GM23338 (cell line): ENCODE measurements around the gene EXOC3. TPM values are rescaled to one million over a fixed set of nuclear protein-coding genes. Genes with fewer than 3 reads are reported as not detected.

Experiments used
- ATAC-seq: fragments of 200-7000 bp; cut with Tn5 transposase; 3 replicates; pipeline ENCODE4 v1.9.1; 2020
- DNase-seq: peaks from one replicate; pipeline ENCODE4 v3.0.0-alpha.2; 2015; ENCODE audit warnings: low spot score
- H2AFZ ChIP-seq: fragments of 200-600 bp; sonication (generic); 2 replicates; pipeline ENCODE4 v1.8.0; 2016; ENCODE audit warnings: antibody characterized with exemption, mild to moderate bottlenecking, moderate library complexity
- H3F3A ChIP-seq: fragments of 200-600 bp; sonication (generic); replicated peaks from 2 replicates; pipeline ENCODE4 v1.8.0; 2017; ENCODE audit warnings: antibody characterized with exemption, mixed run types, low read depth
- H3K27ac ChIP-seq: fragments of 200-600 bp; sonication (generic); 2 replicates; pipeline ENCODE4 v1.6.1; 2016; ENCODE audit warnings: low read depth
- H3K27me3 ChIP-seq: fragments of 200-600 bp; sonication (generic); 2 replicates; pipeline ENCODE4 v1.8.0; 2016; ENCODE audit warnings: mild to moderate bottlenecking, mixed run types, moderate library complexity; ENCODE audit not compliant: insufficient read depth
- H3K36me3 ChIP-seq: fragments of 200-600 bp; sonication (generic); 2 replicates; pipeline ENCODE4 v1.8.0; 2016; ENCODE audit warnings: mild to moderate bottlenecking; ENCODE audit not compliant: insufficient read depth
- H3K4me1 ChIP-seq: fragments of 200-600 bp; sonication (generic); 2 replicates; pipeline ENCODE4 v1.8.0; 2016; ENCODE audit warnings: mild to moderate bottlenecking, moderate library complexity; ENCODE audit not compliant: insufficient read depth
- H3K4me2 ChIP-seq: fragments of 200-600 bp; sonication (generic); 2 replicates; pipeline ENCODE4 v1.7.1; 2017; ENCODE audit warnings: mixed run types
- H3K4me3 ChIP-seq: fragments of 200-600 bp; sonication (generic); 2 replicates; pipeline ENCODE4 v1.6.1; 2016; ENCODE audit warnings: mixed run types
- H3K79me2 ChIP-seq: fragments of 200-600 bp; sonication (generic); replicated peaks from 2 replicates; pipeline ENCODE4 v1.8.0; 2017; ENCODE audit warnings: mild to moderate bottlenecking; ENCODE audit not compliant: insufficient read depth
- H3K9me2 ChIP-seq: fragments of 200-600 bp; sonication (generic); 2 replicates; pipeline ENCODE4 v1.8.0; 2017; ENCODE audit not compliant: insufficient read depth
- H4K20me1 ChIP-seq: fragments of 200-600 bp; sonication (generic); replicated peaks from 2 replicates; pipeline ENCODE4 v1.8.0; 2017; ENCODE audit warnings: mild to moderate bottlenecking; ENCODE audit not compliant: insufficient read depth
- H3K27ac Mint-ChIP-seq: 2 replicates; pipeline ENCODE4 v1.8.0; 2020; ENCODE audit warnings: inconsistent platforms, mild to moderate bottlenecking, moderate library complexity, mixed read lengths
- H3K27me3 Mint-ChIP-seq: 3 replicates; pipeline ENCODE4 v1.8.0; 2022; ENCODE audit warnings: low read depth, mild to moderate bottlenecking, moderate library complexity, mixed read lengths, inconsistent platforms; ENCODE audit not compliant: insufficient read depth, poor library complexity
- H3K36me3 Mint-ChIP-seq: 3 replicates; pipeline ENCODE4 v1.8.0; 2021; ENCODE audit warnings: low read depth, mild to moderate bottlenecking, inconsistent platforms, moderate library complexity, mixed read lengths
- H3K4me1 Mint-ChIP-seq: 3 replicates; pipeline ENCODE4 v1.8.0; 2020; ENCODE audit warnings: mild to moderate bottlenecking, inconsistent platforms, mixed read lengths
- H3K4me3 Mint-ChIP-seq: 3 replicates; pipeline ENCODE4 v1.8.0; 2021; ENCODE audit warnings: moderate library complexity, mild to moderate bottlenecking, inconsistent platforms, mixed read lengths
- H3K9me3 Mint-ChIP-seq: 3 replicates; pipeline ENCODE4 v1.8.0; 2020; ENCODE audit warnings: moderate library complexity, mild to moderate bottlenecking, inconsistent platforms, mixed read lengths
- CREB1 ChIP-seq: fragments of 250-450 bp; sonication (Bioruptor Pico); IDR thresholded peaks from 2 replicates; pipeline ENCODE4 v1.5.0; 2020; ENCODE audit warnings: low read depth, mild to moderate bottlenecking, moderate library complexity
- CTCF ChIP-seq, 2 experiments: fragments of 200-600 bp in 1 of 2; sonication (generic) in 1 of 2; conservative IDR thresholded peaks; 2 replicates each; pipeline versions ENCODE4 v1.5.1 to v1.6.1; 2016 to 2017; ENCODE audit warnings: antibody characterized with exemption in 2 of 2, low read depth in 2 of 2, mild to moderate bottlenecking in 2 of 2, moderate library complexity in 1 of 2
- ETS1 ChIP-seq: IDR thresholded peaks from 2 replicates; pipeline ENCODE4 v1.6.1; 2016; ENCODE audit warnings: antibody characterized with exemption
- EZH2 ChIP-seq: fragments of 200-600 bp; sonication (generic); IDR thresholded peaks from one replicate; pipeline ENCODE4 v1.8.0; 2017; ENCODE audit warnings: antibody characterized with exemption, mild to moderate bottlenecking, low read depth; ENCODE audit not compliant: unreplicated experiment
- EZH2phosphoT487 ChIP-seq: fragments of 200-600 bp; sonication (generic); IDR thresholded peaks from one replicate; pipeline ENCODE4 v1.8.1; 2018; ENCODE audit warnings: antibody characterized with exemption; ENCODE audit not compliant: unreplicated experiment
- JUNB ChIP-seq: IDR thresholded peaks from one replicate; pipeline ENCODE4 v1.6.1; 2016; ENCODE audit warnings: antibody characterized with exemption; ENCODE audit not compliant: unreplicated experiment
- NANOG ChIP-seq: IDR thresholded peaks from 2 replicates; pipeline ENCODE4 v1.6.1; 2016; ENCODE audit warnings: antibody characterized with exemption, borderline replicate concordance
- POLR2AphosphoS5 ChIP-seq: IDR thresholded peaks from 2 replicates; pipeline ENCODE4 v1.6.1; 2016; ENCODE audit warnings: antibody characterized with exemption, low read depth
- REST ChIP-seq: IDR thresholded peaks from one replicate; pipeline ENCODE4 v1.6.1; 2018; ENCODE audit warnings: antibody characterized with exemption; ENCODE audit not compliant: unreplicated experiment
- STAT1 ChIP-seq: IDR thresholded peaks from one replicate; pipeline ENCODE4 v1.6.1; 2016; ENCODE audit warnings: antibody characterized with exemption; ENCODE audit not compliant: unreplicated experiment
- ZNF114 ChIP-seq: fragments of 250-450 bp; sonication (Bioruptor Pico); IDR thresholded peaks from 2 replicates; pipeline ENCODE4 v1.5.0; 2020; ENCODE audit warnings: mild to moderate bottlenecking, moderate library complexity
- ZNF331 ChIP-seq: fragments of 250-450 bp; sonication (Bioruptor Pico); IDR thresholded peaks from 2 replicates; pipeline ENCODE4 v1.5.0; 2020; ENCODE audit warnings: low read depth, mild to moderate bottlenecking, moderate library complexity
- ZNF462 ChIP-seq: fragments of 250-450 bp; sonication (Bioruptor Pico); IDR thresholded peaks from 2 replicates; pipeline ENCODE4 v1.5.0; 2020; ENCODE audit warnings: mild to moderate bottlenecking, moderate library complexity
- polyA plus RNA-seq: library from polyadenylated mRNA; unstranded; fragments of >200 nt; fragmentation: Nextera tagmentation; extraction: Ambion mirVana; gene quantifications from 2 replicates; pipeline ENCODE4 v1.2.1, GENCODE V29; 2016
- total RNA-seq: library from RNA; depleted of rRNA; stranded (reverse); fragments of >200 nt; shearing (Covaris generic); gene quantifications from 2 replicates; pipeline ENCODE4 v1.2.3, GENCODE V29; 2014

Gene EXOC3
- total and polyA plus RNA-seq, 2 experiments from 2014 or later, result 13.4 to 31.6 TPM

- DNase-seq (no peak), ATAC-seq (no peak)
- H3K4me3 ChIP-seq, result no peak overlapping the region
- no peak overlapping the region for H3K27ac Mint-ChIP-seq
- H3K4me2 ChIP-seq, result no peak overlapping the region
- no peak overlapping the region for H3K27ac ChIP-seq
- H3K36me3 Mint-ChIP-seq, result no peaks in the 10 kb centered on the region; the same call in 2 of the 3 replicates
- no peak overlapping the region for H3K4me3 Mint-ChIP-seq
- peaks cover 8% of the 10 kb centered on the region for H3K9me2 ChIP-seq
- no peaks in the 10 kb centered on the region for H3K36me3 ChIP-seq
- no peaks in the 10 kb centered on the region for H3K4me1 ChIP-seq
- TF ChIP-seq ZNF331 (CRISPR knock-in tag), result no peak
- no peak for TF ChIP-seq EZH2
- no peak for TF ChIP-seq ZNF114 (CRISPR knock-in tag)
- no peak for TF ChIP-seq STAT1
- no peak for TF ChIP-seq JUNB
- TF ChIP-seq POLR2AphosphoS5, result no peak
- no peak for TF ChIP-seq REST
- no peak for TF ChIP-seq EZH2phosphoT487
- no peak for TF ChIP-seq ZNF462 (CRISPR knock-in tag)
- no peak for TF ChIP-seq ETS1
- TF ChIP-seq CREB1 (CRISPR knock-in tag), result no peak
- TF ChIP-seq CTCF (conservative IDR thresholded peaks at IDR 0.05; ENCODE audit: low read depth in 2 of 2), result no peak
- TF ChIP-seq NANOG, result no peak
- H3K4me1 Mint-ChIP-seq, result peaks cover 5% of the 10 kb centered on the region
- H3K27me3 Mint-ChIP-seq, result peaks cover 5% of the 10 kb centered on the region
- H3K79me2 ChIP-seq, result no peaks in the 10 kb centered on the region
- no peaks in the 10 kb centered on the region for H4K20me1 ChIP-seq
- H3K9me3 Mint-ChIP-seq, result no peaks in the 10 kb centered on the region
- no peaks in the 10 kb centered on the region for H3F3A ChIP-seq
- no peak overlapping the region for H2AFZ ChIP-seq
- H3K27me3 ChIP-seq, result no peaks in the 10 kb centered on the region
Observed at GRCh38 chr5:428219-428618, 14.8 kb upstream of the EXOC3 start.
